Activated CD4-positive, alpha-beta T cell treated with anti-CD3 and anti-CD28 coated beads, Interleukin-2, amount 50 U/mL, for 4 hours (primary cell): ENCODE data around the gene RNU7-1.

Experiments used
- DNase-seq, 2 experiments: peaks; one replicate each; pipeline ENCODE4 v3.0.0-alpha.2; 2020

RNU7-1 gene

GRCh38 chr12:6938353-6939190 lies 5.0 kb upstream of the RNU7-1 start:
- no peak for DNase-seq

GRCh38 chr12:6939191-6939540 lies 4.5 kb upstream of the RNU7-1 start:
- DNase-seq: no peak

GRCh38 chr12:6941267-6941666 lies 2.3 kb upstream of the RNU7-1 start:
- no peak for DNase-seq

GRCh38 chr12:6941782-6942181 lies 1.8 kb upstream of the RNU7-1 start:
- no peak for DNase-seq

- DNase-seq: no peak
Measured at GRCh38 chr12:6942331-6942665, 1.3 kb upstream of the RNU7-1 start.

GRCh38 chr12:6943389-6943721 lies 261 bp upstream of the RNU7-1 start:
- DNase-seq: peak; percentile 74 to 77

GRCh38 chr12:6944381-6945186 lies 968 bp downstream of the RNU7-1 start:
- peak; percentile 79 to 81 for DNase-seq

- no peak for DNase-seq
Measured at GRCh38 chr12:6945613-6946012, 2.0 kb downstream of the RNU7-1 start.

GRCh38 chr12:6946033-6946919 lies 2.7 kb downstream of the RNU7-1 start:
- no peak for DNase-seq

GRCh38 chr12:6946920-6947374 lies 3.3 kb downstream of the RNU7-1 start:
- DNase-seq: no peak

- DNase-seq: no peak
Measured at GRCh38 chr12:6947615-6948014, 4.0 kb downstream of the RNU7-1 start.

- DNase-seq: no peak
Measured at GRCh38 chr12:6948873-6949594, 5.4 kb downstream of the RNU7-1 start.

GRCh38 chr12:6950401-6950801 lies 6.8 kb downstream of the RNU7-1 start:
- no peak for DNase-seq

GRCh38 chr12:6950811-6951540 lies 7.4 kb downstream of the RNU7-1 start, which contains the start of gene PTPN6:
TSS of gene PTPN6 (plus strand) at chr12:6951356. CDS start at chr12:6951513, 157 bp downstream.
- peak in 1 of 2 experiments; percentile 49 for DNase-seq

- no peak for DNase-seq
Measured at GRCh38 chr12:6951551-6952120, 8.0 kb downstream of the RNU7-1 start.

- DNase-seq: no peak
Measured at GRCh38 chr12:6952121-6952862, 8.7 kb downstream of the RNU7-1 start.

GRCh38 chr12:6952863-6953441 lies 9.3 kb downstream of the RNU7-1 start:
- DNase-seq: no peak

GRCh38 chr12:6953442-6954315 lies 10.1 kb downstream of the RNU7-1 start:
- DNase-seq: peak; percentile 76 to 80
